K562 (cell line): Measurements from ENCODE around the gene INSYN2B. TPM values are rescaled to one million over a fixed set of nuclear protein-coding genes. Genes with fewer than 3 reads are reported as not detected.

Experiments
- ATAC-seq: fragments of 200-7000 bp; cut with Tn5 transposase; 3 replicates; pipeline ENCODE4 v1.9.1; 2020; ENCODE audit warnings: moderate library complexity
- BruUV-seq: library from RNA; stranded (reverse); fragments of 400-500 nt; replicated peaks from 2 replicates; lab custom pipeline; 2021; lab: Mats Ljungman, UMichigan
- CTCF ChIA-PET: fragments of 300-600 bp; formaldehyde crosslinking; extraction: SDS; loops from one replicate; lab custom pipeline; 2021; ENCODE audit warnings: low intra/inter-chr PET ratio; lab: Yijun Ruan, JAX
- POLR2A ChIA-PET: fragments of 300-600, 350-650 bp; sonication (Branson Sonifier 250); formaldehyde crosslinking; extraction: SDS; loops from one replicate; lab custom pipeline; 2021; ENCODE audit warnings: antibody characterized with exemption, inconsistent platforms; lab: Yijun Ruan, JAX
- DNase-seq, 4 experiments: peaks; one replicate each; pipeline versions ENCODE4 v3.0.0 to v3.0.0-alpha.2; 2011 to 2018; ENCODE audit warnings: low spot score in 3 of 4, mixed read lengths in 3 of 4; ENCODE audit errors: extremely low read depth in 1 of 4
- FAIRE-seq: peaks from 2 replicates; lab custom pipeline; 2011; peaks lifted over from hg19 to GRCh38; lab: Jason Lieb, UNC
- H2AFZ ChIP-seq: 2 replicates; pipeline ENCODE4 v1.6.0; 2011; ENCODE audit warnings: low read depth, low read length, control low read depth, inconsistent platforms
- H3K27ac ChIP-seq: fragments of 200-600 bp; 3 replicates; pipeline ENCODE4 v1.8.0; 2011; ENCODE audit warnings: low read depth, mild to moderate bottlenecking, control low read depth, inconsistent platforms, low read length, moderate library complexity, mixed read lengths; ENCODE audit errors: extremely low read depth
- H3K27me3 ChIP-seq, 2 experiments: fragments of 300-600 bp in 1 of 2; 2 replicates in 1 of 2; 3 replicates in 1 of 2; pipeline versions ENCODE4 v1.6.0 to v1.8.0; 2011; ENCODE audit warnings: inconsistent platforms in 2 of 2, low read length in 2 of 2, mild to moderate bottlenecking in 1 of 2, mixed read lengths in 1 of 2, moderate library complexity in 1 of 2; ENCODE audit not compliant: control insufficient read depth in 2 of 2, insufficient read depth in 2 of 2
- H3K36me3 ChIP-seq: fragments of 300-600 bp; 3 replicates; pipeline ENCODE4 v1.8.0; 2011; ENCODE audit warnings: mild to moderate bottlenecking, low read length, inconsistent platforms; ENCODE audit not compliant: control insufficient read depth, insufficient read depth
- H3K4me1 ChIP-seq, 2 experiments: fragments of 200-600 bp in 1 of 2; replicated peaks in 1 of 2; 2 replicates in 1 of 2; 3 replicates in 1 of 2; pipeline versions ENCODE4 v1.5.1 to v1.8.0; 2011; ENCODE audit warnings: inconsistent platforms in 2 of 2, low read length in 2 of 2, mild to moderate bottlenecking in 1 of 2, mixed read lengths in 1 of 2, moderate library complexity in 1 of 2; ENCODE audit not compliant: control insufficient read depth in 2 of 2, insufficient read depth in 2 of 2
- H3K4me2 ChIP-seq: 2 replicates; pipeline ENCODE4 v1.6.1; 2011; ENCODE audit warnings: low read length, control low read depth, inconsistent platforms, mixed read lengths; ENCODE audit not compliant: insufficient read depth
- H3K4me3 ChIP-seq: fragments of 200-600 bp; sonication (generic), shearing (Covaris generic); 2 replicates; pipeline ENCODE4 v1.5.1; 2016; ENCODE audit warnings: control low read depth, inconsistent platforms
- H3K79me2 ChIP-seq: fragments of 200-600 bp; 3 replicates; pipeline ENCODE4 v1.8.0; 2011; ENCODE audit warnings: low read length, inconsistent platforms; ENCODE audit not compliant: control insufficient read depth, insufficient read depth
- H3K9ac ChIP-seq, 2 experiments: 2 replicates each; pipeline versions ENCODE4 v1.6.0 to v1.6.1; 2011; ENCODE audit warnings: low read depth in 2 of 2, low read length in 2 of 2, control low read depth in 1 of 2, inconsistent platforms in 1 of 2, mild to moderate bottlenecking in 1 of 2, mixed read lengths in 1 of 2; ENCODE audit not compliant: insufficient read depth in 1 of 2
- H3K9me1 ChIP-seq: one replicate; pipeline ENCODE4 v1.6.0; 2011; ENCODE audit warnings: inconsistent platforms, mild to moderate bottlenecking, low read length, moderate library complexity; ENCODE audit not compliant: control insufficient read depth, insufficient read depth
- H3K9me3 ChIP-seq: replicated peaks from 2 replicates; pipeline ENCODE4 v1.5.1; 2011; ENCODE audit warnings: low read depth, low read length, inconsistent platforms; ENCODE audit not compliant: control insufficient read depth, insufficient read depth
- H4K20me1 ChIP-seq: replicated peaks from 2 replicates; pipeline ENCODE4 v1.6.1; 2011; ENCODE audit warnings: low read length, inconsistent platforms, mixed read lengths; ENCODE audit not compliant: control insufficient read depth, insufficient read depth
- CBFA2T2 ChIP-seq: fragments of 450-650 bp; conservative IDR thresholded peaks from 2 replicates; pipeline ENCODE4 v1.6.1; 2017; ENCODE audit warnings: mild to moderate bottlenecking
- NFIC ChIP-seq: fragments of 450-650 bp; IDR thresholded peaks from 2 replicates; pipeline ENCODE4 v1.6.1; 2017; ENCODE audit warnings: mild to moderate bottlenecking, inconsistent platforms
- NFIX ChIP-seq: fragments of 250-450 bp; sonication (Bioruptor Pico); IDR thresholded peaks from 2 replicates; pipeline ENCODE4 v1.4.0; 2020; ENCODE audit warnings: low read depth, mild to moderate bottlenecking, moderate library complexity
- SMAD1 ChIP-seq: fragments of 150-350 bp; IDR thresholded peaks from 2 replicates; pipeline ENCODE4 v1.6.1; 2014; ENCODE audit warnings: low read length, low read depth; ENCODE audit not compliant: partially characterized antibody
- SMC3 ChIP-seq: conservative IDR thresholded peaks from 2 replicates; pipeline ENCODE4 v1.6.1; 2011; ENCODE audit warnings: low read depth, low read length, improper control_type of control experiment; ENCODE audit not compliant: insufficient read depth
- ZNF197 ChIP-seq: fragments of 200-800 bp; sonication (Bioruptor generic); IDR thresholded peaks from 2 replicates; pipeline ENCODE4 v1.6.1; 2016; ENCODE audit warnings: low read depth, missing genetic modification characterization, missing compliant biosample characterization
- WGBS: fragments of 100-300 bp; shearing (Covaris generic); methylation state at CpG from one replicate; pipeline ENCODE4 v1.1.6; 2016; ENCODE audit warnings: low coverage, mixed read lengths; ENCODE audit not compliant: insufficient coverage; ENCODE audit errors: missing lambda C conversion rate; 5-methylcytosine and 5-hydroxymethylcytosine counted together
- in situ Hi-C: fragments of 300-500 bp; cut with MboI; formaldehyde crosslinking; loops from 4 replicates; pipeline ENCODE4 v1.15.0; 2018; ENCODE audit warnings: inconsistent platforms, mixed read lengths
- intact Hi-C: fragments of 100-400 bp; cut with micrococcal nuclease; formaldehyde crosslinking; loops from 2 replicates; pipeline ENCODE4 v1.14.2; 2022
- polyA plus RNA-seq, 8 experiments: library from polyadenylated mRNA; depleted of rRNA in 4 of 8; stranded (reverse) in 5 of 8; unstranded in 3 of 8; fragments of >200 nt; fragmentation: Nextera tagmentation in 2 of 8; fragmentation: Illumina TruSeq in 1 of 8; extraction: Ambion mirVana in 2 of 8; extraction: Trizol in 1 of 8; gene quantifications; 2 replicates each; pipeline versions ENCODE4 v1.2.1 to v1.2.3, GENCODE V29; 2011 to 2014; ENCODE audit warnings: inconsistent platforms in 1 of 8, missing spikeins in 1 of 8
- total RNA-seq, 7 experiments: library from RNA; depleted of rRNA in 6 of 7; stranded (reverse); fragments of >200 nt in 6 of 7; fragmentation: Illumina TruSeq in 2 of 7; extraction: Trizol in 2 of 7; gene quantifications; 2 replicates each; pipeline versions ENCODE4 v1.2.1 to v1.2.3, GENCODE V29; 2011 to 2021; ENCODE audit warnings: low replicate concordance in 1 of 7

The INSYN2B gene
- total and polyA plus RNA-seq, 9 of the 15 experiments (the other 6 are each of a cell fraction or from before 2014, with no cell fraction given) = not detected

GRCh38 chr5:169944922-169945680, 35.2 kb downstream of the INSYN2B start:
- in situ Hi-C loops (no loop called here), intact Hi-C loops (no loop called here)
- Histone ChIP-seq H3K4me2 (no peak overlapping the region), H3K9me3 (no peaks in the 10 kb centered on the region), H3K4me1 (no peaks in the 10 kb centered on the region), H3K4me3 (no peak overlapping the region), H3K36me3 (no peaks in the 10 kb centered on the region), H3K9me1 (no peaks in the 10 kb centered on the region), H2AFZ (no peak overlapping the region), H4K20me1 (no peaks in the 10 kb centered on the region), H3K79me2 (no peaks in the 10 kb centered on the region), H3K9ac (no peak overlapping the region)
- no TSS peak for BruUV-seq
- POLR2A ChIA-PET = interaction anchor here (1.0 kb wide), 1 partner anchor 23 kb away, joined by 4 read pairs; no protein-coding TSS in a partner anchor
- 4% methylated on average over 8 of the region's 8 CpGs for WGBS
- ATAC-seq = no peak
- FAIRE-seq = no peak
- DNase-seq = peak in 2 of 4 experiments; percentile 3 to 13
- TF ChIP-seq SMC3 (no peak), ZNF197 (CRISPR knock-in tag) (no peak), NFIX (CRISPR knock-in tag) (peak; percentile 91), CBFA2T2 (no peak), SMAD1 (peak; percentile 69), NFIC (peak; percentile 97)
- TF ChIP-seq, all 486 proteins: peak for 3
- H3K27me3 ChIP-seq = peaks cover 0 to 5% of the 10 kb centered on the region in 2 experiments; a peak in 2 of 5 replicates
- CTCF ChIA-PET = no interaction called here
- no peak overlapping the region for H3K27ac ChIP-seq
